Amniotic stem cell (primary cell): ENCODE data around the gene TMEM41B.
"Not testable (repeated sequence)": the region's sequence is repeated elsewhere in the genome, so short reads cannot be mapped to it uniquely, and the experiment has no call there.

Experiments
- DNase-seq: peaks from one replicate; lab custom pipeline; 2025; lab: John Stamatoyannopoulos, UW

Gene TMEM41B

DNA sequence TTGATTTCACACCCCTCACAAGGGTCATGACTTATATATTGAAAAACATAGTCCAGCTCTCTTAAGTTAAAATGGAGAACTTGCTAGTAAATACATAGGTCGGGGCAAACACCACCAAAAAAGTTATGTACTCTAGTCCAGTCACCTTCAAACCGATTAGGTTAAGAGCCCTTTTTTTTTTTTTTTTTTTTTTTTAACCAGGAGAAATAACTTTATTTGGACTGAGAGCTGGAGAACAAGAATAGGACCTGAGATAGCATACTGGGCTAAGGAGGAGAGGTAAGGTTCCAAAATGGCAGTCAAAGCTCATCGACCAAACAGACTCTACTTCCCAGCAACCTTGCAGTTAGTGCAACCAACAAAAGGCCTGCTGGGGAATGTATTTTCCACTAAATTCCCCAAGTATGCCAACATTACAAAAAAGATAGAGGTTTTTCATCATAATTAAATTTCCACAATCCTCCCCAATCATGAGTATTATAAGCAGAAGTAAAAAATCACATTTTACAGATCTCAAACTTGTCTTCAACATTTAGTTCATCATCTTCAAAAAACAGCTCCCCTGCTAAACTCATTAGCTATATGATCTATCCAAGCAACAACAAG is 3.8 kb downstream of the TMEM41B start:
- DNase-seq: no peak

DNA sequence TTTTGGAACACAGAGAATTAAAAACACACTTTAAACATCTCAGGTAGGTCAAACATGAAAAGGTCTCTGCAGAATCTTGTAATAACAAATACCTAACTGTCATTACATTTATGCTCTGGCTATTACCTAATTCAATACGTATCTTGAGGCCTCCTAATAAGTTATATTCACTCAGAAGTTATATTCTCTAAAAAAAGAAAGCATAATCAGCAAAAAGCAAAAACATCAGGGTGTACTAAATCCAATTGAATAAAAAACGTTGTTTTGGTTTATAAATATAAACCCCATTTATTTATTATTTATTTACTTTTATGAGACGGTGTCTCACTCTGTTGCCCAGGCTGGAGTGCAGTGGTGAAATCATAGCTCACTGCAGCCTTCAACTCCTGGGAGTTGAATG is 10.2 kb downstream of the TMEM41B start:
- DNase-seq: no peak

DNA sequence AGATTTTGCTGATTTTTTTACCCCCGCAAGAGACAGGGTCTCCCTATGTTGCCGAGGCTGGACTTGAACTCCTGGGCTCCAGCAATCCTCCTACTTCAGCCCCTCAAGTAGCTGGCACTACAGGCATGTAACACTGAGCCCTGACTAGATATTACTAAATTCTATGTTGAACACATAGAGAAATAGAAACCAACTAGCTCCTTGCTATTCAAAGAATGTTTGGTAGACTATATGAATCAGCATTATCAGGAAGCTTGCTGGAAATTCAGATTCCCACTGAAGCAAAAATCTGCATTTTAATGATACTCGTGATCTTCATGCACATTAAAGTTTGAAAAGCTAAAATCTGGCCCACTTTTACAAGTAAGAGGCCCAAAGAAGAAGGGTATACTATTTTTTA is 11.9 kb downstream of the TMEM41B start:
- peak; percentile 11 for DNase-seq

DNA sequence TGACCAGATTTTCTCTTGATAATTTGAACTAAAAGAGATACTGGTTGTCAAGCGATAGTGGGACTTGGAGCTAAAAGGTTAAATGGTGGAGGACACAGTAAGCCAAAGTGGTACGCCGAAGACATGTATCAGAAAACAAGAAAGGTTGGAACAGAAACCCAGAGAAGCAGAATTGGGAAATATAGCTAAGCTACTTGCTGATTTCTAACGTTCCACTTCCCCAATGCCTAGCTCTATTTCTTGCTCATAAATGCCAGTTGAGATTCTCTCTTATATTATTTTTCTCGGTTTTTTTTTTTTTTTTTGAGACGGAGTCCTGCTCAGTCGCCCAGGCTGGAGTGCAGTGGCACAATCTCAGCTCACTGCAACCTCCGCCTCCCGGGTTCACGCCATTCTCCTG is 12.7 kb downstream of the TMEM41B start:
- DNase-seq: no peak

DNA sequence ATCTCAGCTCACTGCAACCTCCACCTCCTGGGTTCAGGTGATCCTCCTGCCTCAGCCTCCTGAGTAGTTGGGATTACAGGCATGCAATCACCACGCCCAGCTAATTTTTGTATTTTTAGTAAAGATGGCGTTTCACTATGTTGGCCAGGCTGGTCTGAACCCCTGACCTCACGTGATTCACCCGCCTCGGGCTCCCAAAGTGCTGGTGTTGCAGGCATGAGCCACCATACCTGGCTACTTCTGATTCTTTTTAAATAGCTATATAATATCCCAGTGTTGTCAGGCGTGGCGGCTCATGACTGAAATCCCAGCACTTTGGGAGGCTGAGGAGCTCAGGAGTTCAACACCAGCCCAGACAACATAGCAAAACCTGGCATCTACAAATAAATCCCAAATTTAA is 20.7 kb downstream of the TMEM41B start:
- DNase-seq: no peak

DNA sequence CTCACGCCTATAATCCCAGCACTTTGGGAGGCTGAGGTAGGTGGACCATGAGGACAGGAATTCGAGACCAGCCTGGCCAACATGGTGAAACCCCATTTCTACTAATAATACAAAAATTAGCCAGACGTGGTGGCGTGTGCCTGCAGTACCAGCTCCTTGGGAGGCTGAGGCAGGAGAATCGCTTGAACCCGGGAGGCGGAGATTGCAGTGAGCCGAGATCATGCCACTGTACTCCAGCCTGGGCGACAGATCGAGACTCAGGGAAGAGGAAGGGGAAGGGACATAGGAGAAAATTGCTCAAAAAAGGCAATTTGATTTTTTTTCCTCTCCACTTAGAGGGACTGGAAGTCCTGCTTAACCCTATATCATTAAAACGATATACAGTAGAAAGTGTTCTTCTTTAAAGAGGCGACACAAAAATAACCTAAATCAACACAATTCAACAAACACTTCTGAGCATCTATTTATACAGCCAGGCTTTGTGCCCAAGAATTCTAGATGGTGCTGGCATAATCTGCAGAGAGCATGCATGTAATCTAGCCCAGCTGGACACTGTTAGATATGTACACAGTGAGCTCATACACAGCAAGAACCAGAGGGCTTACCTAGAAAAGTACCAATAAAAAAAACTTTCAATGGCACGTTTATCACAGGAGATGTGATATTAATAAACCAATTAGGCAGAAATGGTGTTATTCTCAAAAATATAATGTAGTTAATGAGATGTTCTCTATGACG is 28.4 kb downstream of the TMEM41B start:
- no peak for DNase-seq

DNA sequence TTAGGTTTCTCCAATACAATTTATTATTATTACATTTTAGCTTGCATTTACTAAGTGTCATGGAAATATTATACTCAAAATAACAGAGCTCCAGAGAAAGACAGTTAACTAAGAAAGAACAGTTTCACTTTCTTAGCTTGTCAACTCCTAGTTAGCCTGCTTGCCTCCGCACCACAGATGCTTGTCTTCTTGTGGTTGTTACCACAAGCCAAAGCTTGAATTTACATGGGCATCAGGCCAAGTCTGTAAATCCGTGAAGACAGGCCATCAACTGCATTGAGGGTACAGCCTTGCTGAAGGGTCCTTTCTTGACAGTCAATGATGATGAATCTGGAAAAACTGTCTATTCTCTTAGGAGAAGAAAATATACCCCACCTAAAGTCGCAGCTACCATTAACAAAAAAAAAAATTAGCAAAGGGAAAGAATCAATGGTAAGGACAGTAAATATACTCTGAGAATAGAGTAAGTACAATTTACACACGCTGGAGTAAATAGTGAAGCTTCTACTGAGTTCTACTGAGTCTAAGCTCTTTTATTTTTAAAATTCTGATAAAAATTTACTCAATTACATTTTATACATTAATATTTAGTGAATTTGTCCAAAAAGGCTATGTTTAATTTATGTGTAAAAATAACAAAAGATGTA is 33.6 kb downstream of the TMEM41B start:
- no peak for DNase-seq

DNA sequence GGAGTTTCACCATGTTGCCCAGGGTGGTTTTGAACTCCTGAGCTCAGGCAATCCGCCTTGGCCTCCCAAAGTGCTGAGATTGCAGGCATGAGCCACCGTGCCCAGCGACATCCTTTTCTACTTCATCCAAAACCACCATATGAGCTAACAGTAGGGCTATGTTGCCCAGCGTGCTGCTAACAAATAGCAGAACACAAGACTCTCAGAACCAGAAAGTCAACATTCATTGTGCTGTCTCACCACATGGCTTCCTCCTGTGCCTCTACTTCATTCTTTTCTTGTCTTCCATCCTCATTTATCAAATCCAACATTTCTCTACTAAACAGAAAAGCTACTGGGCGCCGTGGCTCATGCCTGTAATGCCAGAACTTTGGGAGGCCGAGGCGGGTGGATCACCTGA is 37.2 kb downstream of the TMEM41B start:
- no peak for DNase-seq

DNA sequence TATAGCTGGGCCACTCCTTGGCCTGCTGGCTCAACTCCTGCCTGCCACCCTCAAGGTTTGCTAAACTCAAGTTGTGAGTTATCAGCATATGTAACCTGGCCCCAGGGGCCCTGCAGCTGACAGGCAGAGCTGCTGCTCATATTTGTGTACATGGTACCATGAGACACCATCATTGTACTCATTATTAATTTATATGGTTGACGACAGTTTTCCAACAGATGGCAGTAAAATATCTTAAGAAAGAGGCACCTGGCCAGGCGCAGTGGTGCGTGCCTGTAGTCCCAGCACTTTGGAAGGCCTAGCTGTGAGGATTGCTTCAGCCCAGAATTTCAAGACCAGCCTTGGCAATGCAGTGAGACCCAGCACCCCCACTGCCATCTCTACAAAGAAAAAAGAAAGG is 37.8 kb downstream of the TMEM41B start:
- no peak for DNase-seq

DNA sequence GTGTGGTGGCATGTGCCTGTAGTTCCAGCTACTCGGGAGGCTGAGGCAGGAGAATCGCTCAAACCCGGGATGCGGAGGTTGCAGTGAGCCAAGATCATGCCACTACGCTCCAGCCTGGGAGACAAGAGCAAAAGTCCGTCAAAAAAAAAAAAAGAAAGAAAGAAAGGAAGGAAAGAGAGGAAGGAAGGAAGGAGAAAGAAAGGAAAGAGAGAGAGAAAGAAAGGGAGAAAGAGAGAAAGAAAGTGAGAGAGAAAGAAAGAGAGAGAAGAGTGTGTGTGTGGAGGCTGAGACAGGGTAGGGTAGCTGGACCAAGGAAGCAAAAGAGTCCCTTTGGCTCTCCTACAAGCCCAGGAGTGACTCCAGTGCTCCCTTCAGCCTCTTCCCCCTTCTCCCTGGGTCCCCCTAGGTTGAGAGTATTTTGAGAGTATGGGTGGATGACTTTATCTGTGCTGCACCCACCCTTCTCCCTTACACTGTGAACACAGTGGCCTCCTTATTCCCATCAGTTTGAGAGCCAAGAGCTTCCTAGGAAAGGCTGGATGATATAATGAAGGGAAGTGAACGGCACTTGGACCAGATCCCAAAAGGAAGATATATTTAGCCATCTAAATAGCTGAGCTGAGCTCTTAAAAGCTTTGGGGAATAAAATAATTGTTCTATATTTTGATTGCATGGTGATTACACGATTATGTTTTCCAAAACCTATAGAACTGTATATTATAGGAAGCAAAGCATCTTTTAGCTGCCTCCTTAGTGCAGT is 39.7 kb downstream of the TMEM41B start:
- no peak for DNase-seq

DNA sequence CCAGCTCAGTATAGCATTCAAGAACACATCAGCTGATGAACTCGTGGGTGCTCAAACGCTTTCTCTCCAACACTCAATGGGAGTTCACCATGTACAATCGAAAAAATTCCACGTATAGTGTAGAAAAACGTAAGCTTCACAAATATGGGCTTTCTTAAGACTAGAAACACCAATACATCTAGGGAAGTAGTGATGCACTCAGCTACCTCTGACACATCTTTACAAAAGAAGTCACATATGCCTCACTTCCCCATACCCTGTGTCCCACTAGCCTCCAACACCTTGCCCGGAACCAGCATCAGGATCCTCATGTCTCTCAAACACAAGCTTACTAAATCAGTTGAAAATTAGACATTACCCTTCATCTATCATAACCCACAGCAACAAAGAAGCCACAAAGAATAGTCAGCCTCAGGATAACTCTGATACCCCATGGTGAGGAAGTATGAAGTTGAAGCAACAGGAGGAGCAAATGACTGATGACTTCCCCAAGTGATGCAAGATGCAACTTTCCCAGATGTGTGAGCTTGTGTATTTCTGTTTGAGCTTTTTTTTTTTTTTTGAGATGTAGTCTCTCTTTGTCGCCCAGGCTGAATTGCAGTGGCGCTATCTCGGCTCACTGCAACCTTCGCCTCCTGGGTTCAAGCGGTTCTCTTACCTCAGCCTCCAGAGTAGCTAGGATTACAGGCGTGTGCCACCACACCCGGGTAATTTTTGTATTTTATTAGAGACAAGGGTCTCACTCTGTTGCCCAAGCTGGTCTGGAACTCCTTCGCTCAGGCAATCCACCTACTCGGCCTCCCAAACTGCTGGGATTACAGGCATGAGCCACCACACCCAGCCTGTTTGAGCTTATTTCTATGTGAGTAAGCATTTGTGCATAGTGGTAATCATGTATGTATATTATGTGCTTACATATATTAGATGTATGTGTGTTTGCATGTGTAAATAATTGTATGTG is 40.7 kb downstream of the TMEM41B start:
- DNase-seq: no peak

DNA sequence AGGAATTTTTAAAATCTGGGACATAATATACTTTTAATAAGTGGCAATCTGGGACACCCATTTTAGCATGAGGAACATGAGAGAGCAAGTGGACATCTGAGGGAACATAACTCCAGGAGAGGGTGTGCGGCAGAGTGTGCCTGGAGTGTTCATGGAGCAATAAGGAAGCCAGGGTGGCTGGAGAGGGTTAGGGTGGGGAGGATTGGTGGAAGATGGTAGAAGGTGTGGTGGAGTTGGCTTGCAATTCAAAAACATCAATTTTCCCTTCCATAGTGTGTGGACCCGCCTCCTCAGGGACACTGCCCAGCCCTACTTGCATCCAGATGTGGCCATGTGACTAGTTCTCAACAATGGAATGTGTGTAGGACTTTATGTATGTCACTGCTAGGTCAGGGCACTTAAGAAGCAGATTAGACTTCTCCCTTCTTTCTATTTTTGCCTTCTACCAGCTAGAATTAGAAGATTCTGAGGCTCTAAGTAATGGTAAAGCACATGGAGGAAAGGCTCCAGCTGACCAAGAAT is 44.8 kb downstream of the TMEM41B start:
- DNase-seq: no peak

DNA sequence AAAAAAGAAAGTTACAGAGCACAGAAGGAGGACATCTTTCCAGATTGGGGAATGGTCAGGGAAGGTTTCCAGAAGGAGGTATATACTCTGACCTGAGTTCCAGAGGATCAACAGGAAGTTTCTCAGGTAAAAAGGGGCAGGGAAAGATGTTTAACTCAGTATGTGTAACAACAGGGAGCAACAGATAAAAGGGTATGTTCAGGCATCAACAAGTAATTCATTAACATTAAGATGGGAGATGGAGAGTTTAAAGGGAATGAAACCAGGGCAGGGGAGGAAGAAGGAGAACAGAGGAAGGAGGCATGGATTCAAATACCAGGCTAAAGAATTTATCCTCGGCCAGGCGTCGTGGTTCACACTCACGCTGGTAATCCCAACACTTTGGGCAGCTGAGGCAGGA is 46.7 kb downstream of the TMEM41B start:
- no peak for DNase-seq

DNA sequence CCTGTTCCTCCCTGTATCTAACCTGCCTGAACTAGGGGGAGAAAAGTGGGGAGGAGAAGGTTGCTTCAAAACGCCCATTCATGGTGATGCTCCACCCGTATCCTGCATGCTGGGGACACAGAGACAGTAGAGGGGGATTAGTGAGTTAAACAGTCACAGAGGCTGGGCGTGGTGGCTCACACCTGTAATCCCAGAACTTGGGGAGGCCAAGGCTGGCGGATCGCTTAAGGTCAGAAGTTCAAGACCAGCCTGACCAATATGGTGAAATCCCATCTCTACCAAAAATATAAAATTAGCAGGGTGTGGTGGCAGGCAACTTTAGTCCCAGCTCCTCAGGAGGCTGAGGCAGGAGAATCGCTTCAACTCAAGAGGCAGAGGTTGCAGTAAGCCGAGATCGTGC is 47.5 kb downstream of the TMEM41B start:
- no peak for DNase-seq

DNA sequence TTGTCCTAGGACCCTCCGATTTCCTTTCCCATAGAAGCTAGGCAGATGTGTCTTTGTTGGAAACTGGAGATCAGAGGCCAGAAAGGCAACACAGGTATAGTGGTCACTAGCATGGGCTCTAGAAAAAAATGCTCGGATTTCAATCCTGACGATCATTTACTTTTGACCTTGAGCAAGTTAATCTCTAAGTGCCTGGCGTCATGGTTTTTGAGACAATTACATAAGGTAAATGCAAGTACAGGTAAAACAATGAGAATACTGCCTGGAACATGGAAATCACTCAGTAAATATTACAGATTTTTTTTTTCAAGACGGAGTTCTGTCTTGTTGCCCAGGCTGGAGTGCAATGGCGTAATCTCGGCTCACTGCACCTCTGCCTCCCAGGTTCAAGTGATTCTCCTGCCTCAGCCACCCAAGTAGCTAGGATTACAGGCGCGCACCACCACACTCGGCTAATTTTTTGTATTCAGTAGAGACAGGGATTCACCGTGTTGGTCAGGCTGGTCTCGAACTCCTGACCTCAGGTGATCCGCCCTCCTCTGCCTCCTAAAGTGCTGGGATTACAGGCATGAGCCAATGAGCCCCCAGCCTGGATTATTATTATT is 48.2 kb downstream of the TMEM41B start:
- DNase-seq: no peak

DNA sequence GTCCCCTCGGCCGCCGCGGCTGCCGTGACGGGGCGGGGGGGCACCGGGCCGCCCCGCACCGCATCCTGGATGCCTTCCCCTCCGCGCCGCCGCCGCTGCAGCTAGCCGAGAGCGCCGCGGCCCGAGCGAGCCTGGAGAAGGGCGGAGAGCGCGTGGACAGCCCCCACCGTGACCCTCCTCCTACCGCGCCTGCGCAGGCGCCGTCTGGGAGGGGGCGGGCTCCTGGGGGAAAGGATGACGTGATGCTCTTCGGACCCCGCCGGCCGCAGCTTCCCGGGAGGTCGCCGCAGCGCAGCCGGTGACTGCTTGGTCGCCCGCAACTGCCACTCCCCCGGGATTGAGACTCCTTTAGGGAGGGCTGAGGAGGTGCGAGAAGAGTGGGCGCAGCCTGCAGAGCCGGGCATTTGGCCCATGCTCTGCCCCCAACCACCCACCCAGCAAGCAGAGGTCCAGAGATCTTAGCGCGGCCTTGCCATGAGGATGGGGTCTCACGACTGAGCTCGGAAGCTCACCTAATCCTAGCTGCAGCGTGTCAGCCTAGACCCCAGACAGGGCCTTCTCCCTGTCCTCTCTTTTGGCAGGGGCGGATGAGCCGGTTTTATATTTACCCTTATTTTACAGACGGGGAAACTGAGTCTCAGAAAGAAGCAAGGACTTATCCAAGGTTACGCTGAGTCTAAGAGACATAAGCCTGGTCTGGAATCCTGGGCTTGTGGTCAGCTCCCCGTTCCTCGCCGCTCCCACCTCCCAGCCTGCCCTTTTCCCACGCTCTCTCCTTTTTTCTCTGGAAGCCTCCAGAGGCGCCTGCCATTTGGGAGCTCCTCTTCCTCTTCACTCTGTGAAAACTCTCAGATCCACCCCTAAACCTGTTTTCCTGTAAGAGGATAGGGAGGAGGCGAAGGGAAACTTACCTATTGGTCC is 48.9 kb downstream of the TMEM41B start, which contains the start of gene DENND5A:
DENND5A (minus strand) TSS at position 140 of the 921 bp plus-strand sequence. CDS start 281 bp downstream, outside the sequence.
- peak; percentile 81 for DNase-seq

DNA sequence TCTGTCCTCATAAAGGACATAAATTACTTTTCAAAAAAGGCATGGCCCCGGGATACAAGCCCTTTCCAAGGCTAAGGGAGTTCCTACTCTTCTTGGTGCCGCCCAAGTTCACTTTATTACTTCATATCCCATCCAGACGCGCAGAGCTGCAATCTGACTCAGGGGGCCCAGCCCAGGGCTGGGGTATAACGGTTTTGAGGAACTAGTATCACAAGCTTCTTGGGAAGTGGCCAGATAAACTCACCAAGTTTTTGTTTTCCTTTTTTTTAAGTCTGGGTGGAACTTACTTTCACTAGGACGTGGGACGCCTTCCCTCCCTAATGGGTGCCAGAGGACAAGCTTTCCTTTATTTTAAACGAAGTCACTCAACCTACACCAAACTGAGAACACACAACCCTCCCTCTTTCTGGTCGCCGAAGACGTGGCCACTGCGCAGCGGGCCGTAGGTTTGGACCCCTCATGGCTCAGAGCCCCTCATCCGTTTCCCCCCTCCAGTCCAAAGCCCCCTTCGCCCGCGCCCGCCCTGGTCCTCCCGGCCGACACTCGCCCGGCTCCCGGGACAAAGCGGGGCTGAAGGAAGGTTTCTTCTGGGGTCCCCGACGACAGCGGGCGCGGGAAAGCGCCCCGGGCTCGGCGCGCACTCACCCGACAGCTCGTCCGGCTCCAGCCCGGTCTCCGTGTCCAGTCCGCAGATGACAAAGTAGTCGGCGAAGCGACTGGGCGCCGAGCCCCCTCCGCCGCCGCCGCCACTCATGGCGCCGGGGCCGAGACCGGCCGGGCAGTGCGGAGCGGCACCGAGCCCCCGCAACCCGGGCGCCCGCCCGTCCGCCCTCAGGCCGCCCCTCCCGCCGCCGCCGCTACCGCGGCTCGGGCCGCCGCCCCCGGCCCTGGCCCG is 49.8 kb downstream of the TMEM41B start:
- peak; percentile 70 for DNase-seq

DNA sequence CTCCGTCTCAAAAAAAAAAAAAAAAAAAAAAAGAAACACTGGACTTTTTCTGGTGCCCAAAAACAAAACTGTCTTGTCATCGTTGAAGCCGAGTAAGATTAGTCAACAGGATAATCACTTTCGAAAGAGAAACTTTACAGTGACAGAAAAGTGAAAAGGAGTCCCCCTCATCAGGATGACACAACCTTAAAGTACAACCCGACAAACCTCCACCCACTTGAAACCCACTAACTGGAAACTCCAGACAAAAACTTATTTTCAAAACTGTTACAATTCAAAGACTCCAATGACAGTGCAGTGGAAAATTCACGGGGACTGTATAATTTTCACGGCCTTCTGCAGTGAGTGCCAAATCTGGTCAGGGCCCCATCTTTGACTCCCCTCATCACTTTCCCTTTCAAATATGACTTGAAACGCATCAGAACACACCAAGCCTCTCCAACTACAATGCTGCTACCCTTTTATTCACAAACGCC is 50.5 kb downstream of the TMEM41B start:
- DNase-seq: no peak

DNA sequence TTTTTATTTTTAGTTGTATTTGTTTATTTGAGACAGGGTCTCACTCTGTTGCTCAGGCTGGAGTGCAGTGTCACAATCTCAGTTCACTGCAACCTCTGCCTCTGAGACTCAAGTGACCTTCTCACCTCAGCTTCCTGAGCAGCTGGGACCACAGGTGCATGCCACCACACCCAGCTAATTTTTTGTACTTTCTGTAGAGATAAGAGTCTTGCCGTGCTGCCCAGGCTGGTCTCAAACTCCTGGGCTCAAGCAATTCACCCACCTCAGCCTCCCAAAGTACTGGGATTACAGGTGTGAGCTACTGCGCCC is 53.6 kb downstream of the TMEM41B start:
- not testable (repeated sequence) for DNase-seq
